GM13977 (cell line): ENCODE data around the gene TP53RK.

Source experiments
- DNase-seq: peaks from one replicate; pipeline ENCODE4 v3.0.0; 2012; ENCODE audit warnings: low spot score
- in situ Hi-C: fragments of 300-500 bp; cut with MboI; formaldehyde crosslinking; loops from one replicate; pipeline ENCODE4 v1.12.0; 2022; ENCODE audit warnings: low sequenced_read_pairs, low pct_unique_long_range_greater_than_20kb, mixed read lengths, inconsistent platforms; ENCODE audit not compliant: unreplicated experiment
- TF ChIP-seq, protein P1 (sequence below): IDR thresholded peaks from 2 replicates; pipeline ENCODE4 v1.5.1; 2012; ENCODE audit warnings: mild to moderate bottlenecking, control low read depth; ENCODE audit not compliant: insufficient read depth; ENCODE audit errors: extremely low read depth, missing control alignments

TP53RK gene

DNA sequence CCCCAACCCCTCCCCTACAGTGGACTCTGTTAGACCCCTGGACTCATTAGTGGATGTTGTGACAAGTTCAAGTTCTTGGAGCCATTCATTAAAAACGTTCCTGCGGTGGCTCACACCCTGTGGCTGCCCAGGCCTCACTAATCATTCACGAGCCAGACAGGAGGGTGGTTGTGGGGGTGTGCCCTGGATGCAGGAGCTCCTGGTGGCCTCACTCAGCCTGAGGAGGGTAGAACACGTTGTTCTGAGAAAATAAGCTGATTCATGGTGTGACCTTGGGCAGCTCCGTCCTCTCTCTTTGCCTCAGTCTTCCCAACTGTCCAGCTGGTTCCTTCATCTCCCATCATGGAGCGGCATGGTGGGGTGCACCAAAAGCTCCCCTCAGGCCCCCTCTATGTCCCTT is 54.7 kb downstream of the TP53RK start:
- no peak for DNase-seq
- TF ChIP-seq, protein P1, sequence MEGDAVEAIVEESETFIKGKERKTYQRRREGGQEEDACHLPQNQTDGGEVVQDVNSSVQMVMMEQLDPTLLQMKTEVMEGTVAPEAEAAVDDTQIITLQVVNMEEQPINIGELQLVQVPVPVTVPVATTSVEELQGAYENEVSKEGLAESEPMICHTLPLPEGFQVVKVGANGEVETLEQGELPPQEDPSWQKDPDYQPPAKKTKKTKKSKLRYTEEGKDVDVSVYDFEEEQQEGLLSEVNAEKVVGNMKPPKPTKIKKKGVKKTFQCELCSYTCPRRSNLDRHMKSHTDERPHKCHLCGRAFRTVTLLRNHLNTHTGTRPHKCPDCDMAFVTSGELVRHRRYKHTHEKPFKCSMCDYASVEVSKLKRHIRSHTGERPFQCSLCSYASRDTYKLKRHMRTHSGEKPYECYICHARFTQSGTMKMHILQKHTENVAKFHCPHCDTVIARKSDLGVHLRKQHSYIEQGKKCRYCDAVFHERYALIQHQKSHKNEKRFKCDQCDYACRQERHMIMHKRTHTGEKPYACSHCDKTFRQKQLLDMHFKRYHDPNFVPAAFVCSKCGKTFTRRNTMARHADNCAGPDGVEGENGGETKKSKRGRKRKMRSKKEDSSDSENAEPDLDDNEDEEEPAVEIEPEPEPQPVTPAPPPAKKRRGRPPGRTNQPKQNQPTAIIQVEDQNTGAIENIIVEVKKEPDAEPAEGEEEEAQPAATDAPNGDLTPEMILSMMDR: no peak
- in situ Hi-C loops: no loop called here
